Stromal cell of bone marrow (primary cell): Measurements from ENCODE around the gene MAP1B.

Experiments used
- DNase-seq: peaks from one replicate; pipeline ENCODE4 v3.0.0-alpha.2; 2012; ENCODE audit warnings: low read depth

The MAP1B gene

GRCh38 chr5:72225741-72226140 lies 118.5 kb downstream of the MAP1B start:
- DNase-seq = no peak

DNA sequence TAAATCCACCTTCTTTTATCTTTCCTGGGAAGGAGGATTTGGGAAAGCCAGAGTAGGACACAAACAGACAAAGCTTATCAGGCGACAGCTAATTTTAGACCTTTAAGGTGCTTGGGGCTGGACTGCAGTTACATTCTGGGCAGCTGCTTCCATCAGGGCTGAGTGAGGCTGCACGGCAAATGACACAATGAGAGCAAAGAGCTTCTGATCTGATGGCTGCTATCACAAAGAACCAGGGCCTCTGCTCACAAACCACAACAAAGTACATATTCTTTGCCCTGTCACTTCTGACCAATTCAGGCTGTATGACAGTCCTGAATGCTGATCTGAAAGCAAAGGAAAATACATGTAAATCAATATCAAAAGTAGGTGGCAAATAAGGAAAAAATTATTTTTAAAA lies 119.7 kb downstream of the MAP1B start:
- no peak for DNase-seq

- DNase-seq = no peak
Observed at GRCh38 chr5:72228960-72229359, 121.7 kb downstream of the MAP1B start.

GRCh38 chr5:72231991-72232703 lies 124.9 kb downstream of the MAP1B start:
- no peak for DNase-seq

DNA sequence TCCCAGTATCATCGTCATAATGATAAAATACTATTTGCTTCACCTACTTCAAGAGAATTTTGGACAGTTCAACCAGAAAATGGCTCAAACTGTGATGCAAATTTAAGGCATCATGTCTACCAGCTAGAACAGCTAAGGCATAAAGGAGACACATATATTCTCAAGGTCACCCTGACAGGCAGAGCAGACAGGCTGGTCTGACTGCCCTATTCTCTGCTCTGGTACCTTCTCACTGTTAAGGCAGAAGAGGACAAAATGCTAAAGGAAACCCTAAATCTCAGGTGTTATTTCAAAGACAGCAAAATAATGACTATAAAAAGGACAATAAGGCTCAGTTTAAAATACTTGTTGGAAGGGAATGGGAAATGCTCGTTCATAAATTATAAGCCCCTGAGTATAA lies 125.6 kb downstream of the MAP1B start:
- no peak for DNase-seq

DNA sequence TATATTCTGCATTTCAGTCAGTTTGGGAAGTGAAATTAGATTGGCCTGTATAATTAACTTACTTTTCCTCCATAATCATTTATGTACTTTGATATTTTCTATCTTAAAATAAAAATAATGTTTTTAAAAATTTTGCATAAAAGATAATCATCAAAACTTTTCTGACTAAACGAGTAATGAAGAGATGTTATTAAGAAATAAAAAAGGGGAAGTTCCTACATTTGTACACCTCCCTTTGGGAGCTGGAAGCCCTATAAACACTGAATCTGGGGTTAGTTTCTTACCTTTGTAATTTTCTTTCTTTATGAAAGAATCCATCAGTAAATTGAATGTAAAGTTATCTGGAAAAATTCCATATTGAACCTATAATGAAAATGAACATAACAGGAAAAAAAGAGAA lies 126.6 kb downstream of the MAP1B start:
- DNase-seq = no peak

DNA sequence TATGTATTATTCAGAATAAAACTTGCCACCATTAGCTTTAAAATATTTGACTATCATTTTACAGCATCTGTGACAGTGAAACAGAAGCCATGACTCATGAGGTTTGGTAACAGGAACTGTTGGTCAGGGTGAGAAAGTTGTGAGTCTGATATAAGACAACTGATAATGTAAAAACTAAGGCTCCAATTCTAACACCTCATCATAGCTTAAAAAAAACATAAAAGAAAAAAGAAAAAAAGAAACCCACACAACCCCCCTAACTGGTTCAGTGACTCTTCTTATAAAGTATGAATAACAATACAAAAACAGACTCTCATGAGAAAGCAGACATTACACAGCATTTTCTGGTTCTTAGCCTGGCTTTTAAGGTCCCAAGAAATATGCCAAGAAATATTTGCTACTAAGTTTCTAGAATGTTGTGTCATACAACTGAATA lies 127.0 kb downstream of the MAP1B start:
- peak; percentile 57 for DNase-seq

GRCh38 chr5:72234868-72235267 lies 127.6 kb downstream of the MAP1B start:
- DNase-seq = no peak

GRCh38 chr5:72235725-72236124 lies 128.4 kb downstream of the MAP1B start:
- DNase-seq = no peak

DNA sequence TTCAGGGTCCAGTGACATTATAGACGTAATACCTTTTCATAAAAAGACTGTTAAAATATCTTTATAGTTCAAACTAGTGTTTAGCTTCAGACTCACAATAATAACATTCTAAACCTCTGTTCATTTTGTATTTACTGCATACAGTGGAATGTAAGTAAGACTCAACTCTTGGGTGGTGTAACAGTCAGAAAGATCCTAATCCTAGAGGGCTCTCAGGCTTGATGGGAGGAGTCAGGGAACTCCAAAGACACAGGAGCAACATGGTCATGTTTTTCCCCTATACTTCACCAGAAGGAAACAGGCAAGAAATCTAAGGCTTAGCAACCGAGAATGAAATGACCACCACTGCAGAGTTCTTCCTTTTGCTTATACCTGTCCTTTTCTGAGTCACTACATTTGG lies 130.1 kb downstream of the MAP1B start:
- DNase-seq = no peak

- DNase-seq = no peak
Observed at GRCh38 chr5:72237879-72238278, 130.6 kb downstream of the MAP1B start.

DNA sequence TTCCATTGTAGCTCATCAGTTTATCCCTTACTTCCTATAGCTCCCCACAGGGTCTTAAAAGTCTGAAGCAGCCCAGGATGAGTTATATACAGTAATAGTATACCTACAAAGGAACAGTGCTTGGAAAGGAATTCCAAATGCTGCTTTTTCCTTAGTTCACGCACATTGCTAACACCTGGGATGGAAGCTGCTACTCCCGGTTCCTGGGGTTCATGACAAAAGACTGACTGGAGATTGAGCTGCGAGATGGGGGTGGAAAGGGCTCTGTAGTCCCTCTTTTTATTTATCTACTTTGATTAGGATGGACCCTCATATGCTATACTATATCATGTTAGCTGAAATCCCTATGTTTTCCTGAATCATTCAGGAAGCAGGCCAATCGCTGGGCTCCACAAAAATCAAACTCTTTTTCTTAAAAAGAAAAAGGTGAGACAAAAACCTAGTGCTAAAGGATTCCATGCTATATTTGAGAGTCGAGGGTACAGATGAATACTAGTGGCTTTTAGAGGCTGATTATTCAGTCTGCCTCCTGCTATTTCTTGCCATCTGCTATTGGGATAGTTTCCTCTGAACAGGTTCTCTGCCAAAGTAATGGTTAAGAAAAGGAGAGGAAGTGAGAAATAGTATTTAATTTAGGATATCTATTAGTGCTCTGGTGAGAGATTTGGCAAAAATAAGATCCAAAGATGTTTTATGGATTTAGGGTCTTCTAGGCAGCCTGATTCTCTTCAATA lies 131.6 kb downstream of the MAP1B start:
- no peak for DNase-seq

GRCh38 chr5:72241346-72242003 lies 134.2 kb downstream of the MAP1B start:
- no peak for DNase-seq

- no peak for DNase-seq
Observed at GRCh38 chr5:72242796-72243475, 135.7 kb downstream of the MAP1B start.

- DNase-seq = no peak
Observed at GRCh38 chr5:72243706-72244105, 136.4 kb downstream of the MAP1B start.

GRCh38 chr5:72244862-72245371 lies 137.6 kb downstream of the MAP1B start:
- no peak for DNase-seq

GRCh38 chr5:72245546-72245945 lies 138.3 kb downstream of the MAP1B start:
- no peak for DNase-seq

DNA sequence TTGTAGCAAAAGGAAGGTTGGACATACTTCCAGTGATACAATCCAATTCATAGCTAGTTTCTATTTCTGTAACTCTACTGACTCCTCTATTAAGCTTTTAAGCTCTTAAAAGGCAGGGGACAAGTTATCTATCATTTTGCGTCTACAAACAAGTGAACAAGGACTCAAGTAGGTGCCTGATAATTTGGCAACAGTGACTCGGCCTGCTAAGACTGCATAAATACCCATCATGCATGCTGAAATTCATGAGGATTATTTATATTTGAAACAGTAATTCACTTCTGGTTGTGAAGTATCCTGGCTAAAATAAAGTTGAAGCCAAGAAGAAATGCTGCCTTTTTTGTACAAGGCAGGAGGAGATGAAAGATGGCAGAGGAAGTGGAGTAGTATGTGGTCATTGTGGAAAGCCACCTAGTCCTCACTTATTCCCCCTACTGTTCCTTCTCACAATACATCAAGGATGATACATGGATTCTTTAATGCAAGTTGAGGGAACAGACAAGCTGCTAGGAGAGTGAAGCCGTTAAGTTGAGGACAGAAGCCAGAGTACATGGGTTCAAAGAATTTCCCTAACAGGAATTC lies 138.8 kb downstream of the MAP1B start:
- no peak for DNase-seq

GRCh38 chr5:72246954-72247442 lies 139.7 kb downstream of the MAP1B start:
- DNase-seq = no peak

- peak; percentile 87 for DNase-seq
Observed at GRCh38 chr5:72248410-72248981, 141.2 kb downstream of the MAP1B start.

GRCh38 chr5:72251386-72251785 lies 144.1 kb downstream of the MAP1B start:
- DNase-seq = no peak
